ENCODE results near the gene INAVA. TPM values are rescaled to one million over a fixed set of nuclear protein-coding genes. Genes with fewer than 3 reads are reported as not detected.

Gene INAVA
- polyA plus RNA-seq, 3 donors = not detected

GRCh38 chr1:200897259-200897658 lies 2.6 kb downstream of the INAVA start:
- H3K4me3 Mint-ChIP-seq = no peak overlapping the region
- H3K9ac ChIP-seq (ENCODE audit: insufficient read depth, low read length, poor library complexity, severe bottlenecking) = no peak overlapping the region
- H2AFZ ChIP-seq (ENCODE audit: insufficient read depth, low read depth, low read length, poor library complexity, severe bottlenecking) = no peak overlapping the region
- no peaks in the 10 kb centered on the region for H4K20me1 ChIP-seq (ENCODE audit: insufficient read depth, low read length)
- peaks cover 0 to 6% of the 10 kb centered on the region in 2 donors for H3K27me3 ChIP-seq (ENCODE audit: control insufficient read depth in 2 of 2, insufficient read depth in 2 of 2, low read length in 2 of 2)
- peaks cover 11 to 28% of the 10 kb centered on the region in 2 donors for H3K4me1 ChIP-seq (ENCODE audit: control insufficient read depth in 1 of 2, insufficient read depth in 2 of 2, low read length in 2 of 2)
- no peak for DNase-seq
- H3K36me3 ChIP-seq (replicated peaks in 1 of 2; ENCODE audit: control insufficient read depth in 1 of 2, insufficient read depth in 2 of 2, low read length in 2 of 2) = no peaks in the 10 kb centered on the region
- no peaks in the 10 kb centered on the region for H3K9me3 Mint-ChIP-seq
- 100% methylated on average over 2 of the region's 5 CpGs for WGBS (ENCODE audit: insufficient coverage)
- TF ChIP-seq, protein P1, sequence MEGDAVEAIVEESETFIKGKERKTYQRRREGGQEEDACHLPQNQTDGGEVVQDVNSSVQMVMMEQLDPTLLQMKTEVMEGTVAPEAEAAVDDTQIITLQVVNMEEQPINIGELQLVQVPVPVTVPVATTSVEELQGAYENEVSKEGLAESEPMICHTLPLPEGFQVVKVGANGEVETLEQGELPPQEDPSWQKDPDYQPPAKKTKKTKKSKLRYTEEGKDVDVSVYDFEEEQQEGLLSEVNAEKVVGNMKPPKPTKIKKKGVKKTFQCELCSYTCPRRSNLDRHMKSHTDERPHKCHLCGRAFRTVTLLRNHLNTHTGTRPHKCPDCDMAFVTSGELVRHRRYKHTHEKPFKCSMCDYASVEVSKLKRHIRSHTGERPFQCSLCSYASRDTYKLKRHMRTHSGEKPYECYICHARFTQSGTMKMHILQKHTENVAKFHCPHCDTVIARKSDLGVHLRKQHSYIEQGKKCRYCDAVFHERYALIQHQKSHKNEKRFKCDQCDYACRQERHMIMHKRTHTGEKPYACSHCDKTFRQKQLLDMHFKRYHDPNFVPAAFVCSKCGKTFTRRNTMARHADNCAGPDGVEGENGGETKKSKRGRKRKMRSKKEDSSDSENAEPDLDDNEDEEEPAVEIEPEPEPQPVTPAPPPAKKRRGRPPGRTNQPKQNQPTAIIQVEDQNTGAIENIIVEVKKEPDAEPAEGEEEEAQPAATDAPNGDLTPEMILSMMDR (IDR thresholded peaks at IDR 0.05) = no peak
- intact Hi-C loops (cut with micrococcal nuclease) = no loop called here
- H3K27ac Mint-ChIP-seq = no peak overlapping the region
- no peaks in the 10 kb centered on the region for H3K9me3 ChIP-seq (replicated peaks in 1 of 2; ENCODE audit: control insufficient read depth in 1 of 2, insufficient read depth in 1 of 2, low read length in 2 of 2)
- H3K79me2 ChIP-seq (ENCODE audit: insufficient read depth, low read length) = no peaks in the 10 kb centered on the region
- no peak overlapping the region for H3K27ac ChIP-seq (ENCODE audit: low read depth in 1 of 2, low read length in 2 of 2)
- no peaks in the 10 kb centered on the region for H3K36me3 Mint-ChIP-seq
- H3K4me3 ChIP-seq (replicated peaks in 1 of 3; ENCODE audit: low read depth in 2 of 3, low read length in 3 of 3) = no peak overlapping the region
- H3K27me3 Mint-ChIP-seq (ENCODE audit: low read depth in 3 of 3) = peaks cover 10 to 14% (median 12%) of the 10 kb centered on the region in 3 donors
- H3K4me2 ChIP-seq (replicated peaks; ENCODE audit: extremely low read depth, low read length, poor library complexity, severe bottlenecking) = no peak overlapping the region
- peaks cover 34% of the 10 kb centered on the region for H3K4me1 Mint-ChIP-seq

DNA sequence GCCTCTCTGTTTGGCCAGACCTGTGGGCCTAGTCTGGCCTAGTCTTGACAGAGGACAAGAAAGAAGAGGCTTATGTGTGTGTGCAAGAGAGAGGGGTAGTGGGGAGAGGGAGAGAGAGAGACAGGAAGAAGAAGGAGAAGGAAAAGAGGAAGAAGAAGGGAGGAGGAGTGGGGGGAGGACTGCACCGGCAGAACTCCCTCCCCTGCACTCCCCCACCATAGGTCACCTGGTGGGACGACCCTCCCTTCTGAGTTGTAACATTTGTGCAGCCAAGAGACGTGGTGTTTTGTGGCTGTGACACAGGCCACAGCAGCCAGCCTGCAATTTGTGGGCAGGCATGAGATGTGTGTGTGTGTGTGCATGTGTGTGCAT lies 4.3 kb downstream of the INAVA start:
- Mint-ChIP-seq H3K4me3 (no peak overlapping the region), H3K27ac (peak overlapping the region in 1 of 7 donors; percentile 48), H3K4me1 (peaks cover 35% of the 10 kb centered on the region), H3K9me3 (no peaks in the 10 kb centered on the region), H3K27me3 (ENCODE audit: low read depth in 3 of 3) (peaks cover 2 to 4% (median 4%) of the 10 kb centered on the region in 3 donors), H3K36me3 (no peaks in the 10 kb centered on the region)
- Histone ChIP-seq H3K4me3 (replicated peaks in 1 of 3; ENCODE audit: low read depth in 2 of 3, low read length in 3 of 3) (no peak overlapping the region), H3K27ac (ENCODE audit: low read depth in 1 of 2, low read length in 2 of 2) (no peak overlapping the region), H3K9ac (ENCODE audit: insufficient read depth, low read length, poor library complexity, severe bottlenecking) (no peak overlapping the region), H3K79me2 (ENCODE audit: insufficient read depth, low read length) (no peaks in the 10 kb centered on the region), H2AFZ (ENCODE audit: insufficient read depth, low read depth, low read length, poor library complexity, severe bottlenecking) (no peak overlapping the region), H3K27me3 (ENCODE audit: control insufficient read depth in 2 of 2, insufficient read depth in 2 of 2, low read length in 2 of 2) (no peaks in the 10 kb centered on the region), H3K36me3 (replicated peaks in 1 of 2; ENCODE audit: control insufficient read depth in 1 of 2, insufficient read depth in 2 of 2, low read length in 2 of 2) (no peaks in the 10 kb centered on the region), H3K9me3 (replicated peaks in 1 of 2; ENCODE audit: control insufficient read depth in 1 of 2, insufficient read depth in 1 of 2, low read length in 2 of 2) (no peaks in the 10 kb centered on the region), H4K20me1 (ENCODE audit: insufficient read depth, low read length) (no peaks in the 10 kb centered on the region), H3K4me2 (replicated peaks; ENCODE audit: extremely low read depth, low read length, poor library complexity, severe bottlenecking) (no peak overlapping the region), H3K4me1 (ENCODE audit: control insufficient read depth in 1 of 2, insufficient read depth in 2 of 2, low read length in 2 of 2) (peaks cover 9 to 29% of the 10 kb centered on the region in 2 donors)
- WGBS (ENCODE audit: insufficient coverage) = no CpG with 5 or more reads among the region's 3 CpGs
- TF ChIP-seq, protein P1 (IDR thresholded peaks at IDR 0.05) = no peak
- no peak for DNase-seq
- intact Hi-C loops (cut with micrococcal nuclease) = no loop called here
